WTC11 (cell line): ENCODE results near the gene WDFY4.

ENCODE experiments used
- ATF2 ChIP-seq: sonication (generic); formaldehyde crosslinking; IDR thresholded peaks from 2 replicates; pipeline ENCODE4 v1.8.1; 2022; ENCODE audit warnings: low read depth, missing genetic modification reagents, borderline replicate concordance
- CREB1 ChIP-seq: sonication (generic); formaldehyde crosslinking; IDR thresholded peaks from 2 replicates; pipeline ENCODE4 v1.8.0; 2023; ENCODE audit warnings: mild to moderate bottlenecking, missing genetic modification reagents
- CTCF ChIP-seq: fragments of 200-600 bp; IDR thresholded peaks from 2 replicates; pipeline ENCODE4 v1.8.0; 2022; ENCODE audit warnings: antibody characterized with exemption
- FOXK1 ChIP-seq: sonication (generic); formaldehyde crosslinking; IDR thresholded peaks from 2 replicates; pipeline ENCODE4 v1.8.0; 2022; ENCODE audit warnings: mild to moderate bottlenecking, moderate library complexity, missing genetic modification reagents
- JUN ChIP-seq: sonication (generic); formaldehyde crosslinking; IDR thresholded peaks from 2 replicates; pipeline ENCODE4 v1.8.0; 2023; ENCODE audit warnings: mild to moderate bottlenecking, missing genetic modification reagents
- KAT7 ChIP-seq: sonication (generic); formaldehyde crosslinking; IDR thresholded peaks from 2 replicates; pipeline ENCODE4 v1.8.1; 2023; ENCODE audit warnings: missing genetic modification reagents, mild to moderate bottlenecking, borderline replicate concordance
- NFATC4 ChIP-seq: fragments of 250-450 bp; sonication (Bioruptor Pico); IDR thresholded peaks from 2 replicates; pipeline ENCODE4 v1.9.0; 2021; ENCODE audit warnings: mild to moderate bottlenecking
- NFYB ChIP-seq: sonication (generic); formaldehyde crosslinking; conservative IDR thresholded peaks from 2 replicates; pipeline ENCODE4 v1.8.0; 2022; ENCODE audit warnings: low read depth, missing genetic modification reagents
- RELA ChIP-seq: sonication (generic); formaldehyde crosslinking; IDR thresholded peaks from 2 replicates; pipeline ENCODE4 v1.8.1; 2022; ENCODE audit warnings: missing genetic modification reagents, mild to moderate bottlenecking, borderline replicate concordance
- USF2 ChIP-seq: sonication (generic); formaldehyde crosslinking; IDR thresholded peaks from 2 replicates; pipeline ENCODE4 v1.8.1; 2023; ENCODE audit warnings: mild to moderate bottlenecking, missing genetic modification reagents, moderate library complexity
- ZBTB21 ChIP-seq: sonication (generic); formaldehyde crosslinking; IDR thresholded peaks from 2 replicates; pipeline ENCODE4 v1.8.1; 2023; ENCODE audit warnings: mild to moderate bottlenecking, missing genetic modification reagents, borderline replicate concordance
- ZNF121 ChIP-seq: sonication (generic); formaldehyde crosslinking; IDR thresholded peaks from 2 replicates; pipeline ENCODE4 v1.8.0; 2023; ENCODE audit warnings: missing genetic modification reagents
- ZNF317 ChIP-seq: sonication (generic); formaldehyde crosslinking; IDR thresholded peaks from 2 replicates; pipeline ENCODE4 v1.8.1; 2023; ENCODE audit warnings: low read depth, mild to moderate bottlenecking, moderate library complexity, missing genetic modification reagents, borderline replicate concordance
- ZNF671 ChIP-seq: fragments of 250-450 bp; sonication (Bioruptor Pico); IDR thresholded peaks from 2 replicates; pipeline ENCODE4 v1.8.0; 2021; ENCODE audit warnings: mild to moderate bottlenecking

- no peak for TF ChIP-seq FOXK1 (CRISPR knock-in tag)
- TF ChIP-seq CTCF, result no peak
- no peak for TF ChIP-seq ATF2 (CRISPR knock-in tag)
- no peak for TF ChIP-seq USF2
- TF ChIP-seq CREB1 (CRISPR knock-in tag), result no peak
- no peak for TF ChIP-seq KAT7 (CRISPR knock-in tag)
- TF ChIP-seq NFYB (CRISPR knock-in tag), result no peak
- no peak for TF ChIP-seq JUN (CRISPR knock-in tag)
- TF ChIP-seq ZNF671 (CRISPR knock-in tag), result no peak
- no peak for TF ChIP-seq ZNF121 (CRISPR knock-in tag)
- no peak for TF ChIP-seq NFATC4
- no peak for TF ChIP-seq ZBTB21 (CRISPR knock-in tag)
- TF ChIP-seq ZNF317 (CRISPR knock-in tag), result no peak
- TF ChIP-seq RELA (CRISPR knock-in tag), result no peak
Observed at GRCh38 chr10:48993627-48994026, 309.0 kb downstream of the WDFY4 start.
